Mucosa of descending colon (tissue), 3 donors: ENCODE measurements around the gene METTL8. TPM values are rescaled to one million over a fixed set of nuclear protein-coding genes. Genes with fewer than 3 reads are reported as not detected.
"Not testable (repeated sequence)": the region's sequence is repeated elsewhere in the genome, so short reads cannot be mapped to it uniquely, and the experiment has no call there.

Experiments used
- ATAC-seq: fragments of 200-7000 bp; cut with Tn5 transposase; one replicate; pipeline ENCODE4 v1.9.1; 2020; ENCODE audit warnings: mild to moderate bottlenecking, moderate library complexity
- DNase-seq, 3 donors: peaks; one replicate each; pipeline ENCODE4 v3.0.0-alpha.2; 2020
- H3K36me3 ChIP-seq: fragments of 200-600 bp; one replicate; pipeline ENCODE4 v1.8.0; 2021; ENCODE audit warnings: low read depth, mild to moderate bottlenecking
- H3K4me1 ChIP-seq: fragments of 200-600 bp; one replicate; pipeline ENCODE4 v1.8.0; 2021; ENCODE audit warnings: low read depth, mild to moderate bottlenecking
- H3K4me3 ChIP-seq: fragments of 200-600 bp; one replicate; pipeline ENCODE4 v1.8.0; 2021; ENCODE audit warnings: mild to moderate bottlenecking
- H3K9me3 ChIP-seq: fragments of 200-600 bp; one replicate; pipeline ENCODE4 v1.8.0; 2021; ENCODE audit warnings: mild to moderate bottlenecking
- intact Hi-C, 2 donors: fragments of 100-400 bp; cut with DNase I in 1 of 2; cut with micrococcal nuclease in 1 of 2; formaldehyde crosslinking; loops; one replicate each; pipeline versions ENCODE4 v1.11.0 to v1.11.1; 2022; cut with DNase I, micrococcal nuclease
- total RNA-seq, 3 donors: library from RNA; stranded (reverse); fragmentation: NEBNext Ultra II Directional in 2 of 3; extraction: Animal tissue kit (Norgen Biotek cat#: 25700) in 2 of 3; gene quantifications; one replicate each; pipeline versions ENCODE4 v1.2.1 to v1.2.4, GENCODE V29; 2021 to 2023
- TF ChIP-seq, protein P1 (sequence below): fragments of 200-600 bp; IDR thresholded peaks from one replicate; pipeline ENCODE4 v1.8.0; 2022; ENCODE audit warnings: antibody characterized with exemption, mild to moderate bottlenecking
- donor health status: DM: no; HTN: no; CAD: no; lungs with moderate emphysema.
- donor health status: DM: no; HTN: no; CAD: no.
- donor health status: DM: no; HTN: yes; CAD: no.

METTL8 gene
- total RNA-seq, 3 donors from 2014 or later = 15.9 to 44.9 (median 20.7) TPM

DNA sequence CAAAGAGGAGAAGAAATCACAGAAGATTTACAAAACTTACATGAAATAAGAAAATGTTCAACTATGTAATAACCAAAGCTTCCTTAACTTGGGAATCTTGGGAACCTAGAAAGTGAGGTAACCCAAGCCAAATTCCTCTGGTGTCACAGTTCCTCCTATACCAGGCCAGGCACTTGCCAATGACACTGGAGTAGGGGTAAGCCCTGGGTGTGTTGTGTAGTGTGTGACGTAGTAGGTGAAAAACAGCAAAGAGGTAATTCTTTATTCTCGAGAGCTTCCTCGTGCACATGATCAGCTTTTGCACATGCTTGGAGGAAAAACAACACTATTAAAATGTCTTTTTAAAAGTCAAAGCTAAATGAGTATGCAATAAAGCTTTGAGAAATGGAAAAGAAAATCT, 118.0 kb downstream of the METTL8 start:
- intact Hi-C loops = no loop called here
- ATAC-seq (no peak), DNase-seq (no peak)
- H3K4me1 ChIP-seq = no peaks in the 10 kb centered on the region
- TF ChIP-seq, protein P1, sequence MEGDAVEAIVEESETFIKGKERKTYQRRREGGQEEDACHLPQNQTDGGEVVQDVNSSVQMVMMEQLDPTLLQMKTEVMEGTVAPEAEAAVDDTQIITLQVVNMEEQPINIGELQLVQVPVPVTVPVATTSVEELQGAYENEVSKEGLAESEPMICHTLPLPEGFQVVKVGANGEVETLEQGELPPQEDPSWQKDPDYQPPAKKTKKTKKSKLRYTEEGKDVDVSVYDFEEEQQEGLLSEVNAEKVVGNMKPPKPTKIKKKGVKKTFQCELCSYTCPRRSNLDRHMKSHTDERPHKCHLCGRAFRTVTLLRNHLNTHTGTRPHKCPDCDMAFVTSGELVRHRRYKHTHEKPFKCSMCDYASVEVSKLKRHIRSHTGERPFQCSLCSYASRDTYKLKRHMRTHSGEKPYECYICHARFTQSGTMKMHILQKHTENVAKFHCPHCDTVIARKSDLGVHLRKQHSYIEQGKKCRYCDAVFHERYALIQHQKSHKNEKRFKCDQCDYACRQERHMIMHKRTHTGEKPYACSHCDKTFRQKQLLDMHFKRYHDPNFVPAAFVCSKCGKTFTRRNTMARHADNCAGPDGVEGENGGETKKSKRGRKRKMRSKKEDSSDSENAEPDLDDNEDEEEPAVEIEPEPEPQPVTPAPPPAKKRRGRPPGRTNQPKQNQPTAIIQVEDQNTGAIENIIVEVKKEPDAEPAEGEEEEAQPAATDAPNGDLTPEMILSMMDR = no peak
- no peaks in the 10 kb centered on the region for H3K36me3 ChIP-seq
- no peak overlapping the region for H3K4me3 ChIP-seq
- peaks cover 11% of the 10 kb centered on the region for H3K9me3 ChIP-seq

DNA sequence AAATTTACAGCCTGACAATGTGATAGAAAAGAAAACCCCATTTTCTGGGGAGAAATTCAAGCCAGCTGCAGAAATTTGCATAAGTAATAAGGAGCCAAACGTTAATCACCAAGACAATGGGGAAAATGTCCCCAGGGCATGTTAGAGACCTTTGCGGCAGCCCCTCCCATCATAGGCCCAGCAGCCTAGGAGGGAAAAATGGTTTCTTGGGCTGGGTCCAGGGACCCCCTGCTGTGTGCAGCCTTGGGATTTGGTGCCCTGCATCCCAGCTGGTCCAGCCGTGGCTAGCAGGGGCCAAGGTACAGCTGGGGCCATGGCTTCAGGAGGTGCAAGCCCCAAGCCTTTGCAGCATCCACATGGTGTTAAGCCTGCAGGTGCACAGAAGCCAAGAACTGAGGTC, 121.6 kb downstream of the METTL8 start:
- H3K4me1 ChIP-seq, DNase-seq, H3K4me3 ChIP-seq, H3K36me3 ChIP-seq, ATAC-seq, intact Hi-C loops: not testable (repeated sequence)
- peaks cover 11% of the 10 kb centered on the region for H3K9me3 ChIP-seq

DNA sequence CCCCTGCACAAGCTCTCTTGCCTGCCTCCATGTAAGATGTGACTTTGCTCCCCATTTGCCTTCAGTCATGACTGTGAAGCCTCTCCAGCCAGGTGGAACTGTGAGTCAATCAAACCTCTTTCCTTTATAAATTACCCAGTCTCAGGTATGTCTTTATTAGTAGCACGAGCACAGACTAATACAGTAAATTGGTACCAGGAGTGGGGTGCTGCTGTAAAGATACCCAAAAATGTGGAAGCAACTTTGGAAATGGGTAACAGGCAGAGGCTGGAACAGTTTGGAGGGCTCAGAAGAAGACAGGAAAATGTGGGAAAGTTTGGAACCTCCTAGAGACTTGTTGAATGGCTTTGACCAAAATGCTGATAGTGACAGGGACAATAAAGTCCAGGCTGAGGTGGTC, 122.2 kb downstream of the METTL8 start:
- DNase-seq, ATAC-seq, intact Hi-C loops, H3K4me3 ChIP-seq, H3K4me1 ChIP-seq, H3K36me3 ChIP-seq: not testable (repeated sequence)
- peaks cover 11% of the 10 kb centered on the region for H3K9me3 ChIP-seq

DNA sequence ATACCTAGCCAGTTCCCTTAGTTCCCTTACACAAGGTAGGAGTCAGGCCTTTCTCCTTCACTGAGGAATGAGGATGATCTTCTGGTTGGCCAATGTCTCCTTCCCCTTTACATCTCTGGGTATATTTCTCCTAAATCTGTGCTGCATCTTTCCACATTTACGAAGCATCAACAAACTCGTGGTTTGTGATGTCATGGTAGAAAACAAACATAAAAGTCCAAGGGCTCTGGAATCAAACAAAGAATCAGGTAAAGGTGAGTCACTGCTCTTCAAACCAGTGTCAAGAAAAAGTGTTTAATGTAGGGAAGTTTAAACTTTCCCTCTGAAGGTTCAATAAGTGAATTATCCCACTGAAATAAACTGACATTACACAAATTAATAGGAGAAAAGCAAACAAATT, 122.9 kb downstream of the METTL8 start:
- intact Hi-C loops = no loop called here
- H3K4me3 ChIP-seq = no peak overlapping the region
- H3K9me3 ChIP-seq = peaks cover 11% of the 10 kb centered on the region
- no peaks in the 10 kb centered on the region for H3K4me1 ChIP-seq
- DNase-seq = no peak
- no peak for ATAC-seq
- no peaks in the 10 kb centered on the region for H3K36me3 ChIP-seq
- TF ChIP-seq, protein P1 = no peak

DNA sequence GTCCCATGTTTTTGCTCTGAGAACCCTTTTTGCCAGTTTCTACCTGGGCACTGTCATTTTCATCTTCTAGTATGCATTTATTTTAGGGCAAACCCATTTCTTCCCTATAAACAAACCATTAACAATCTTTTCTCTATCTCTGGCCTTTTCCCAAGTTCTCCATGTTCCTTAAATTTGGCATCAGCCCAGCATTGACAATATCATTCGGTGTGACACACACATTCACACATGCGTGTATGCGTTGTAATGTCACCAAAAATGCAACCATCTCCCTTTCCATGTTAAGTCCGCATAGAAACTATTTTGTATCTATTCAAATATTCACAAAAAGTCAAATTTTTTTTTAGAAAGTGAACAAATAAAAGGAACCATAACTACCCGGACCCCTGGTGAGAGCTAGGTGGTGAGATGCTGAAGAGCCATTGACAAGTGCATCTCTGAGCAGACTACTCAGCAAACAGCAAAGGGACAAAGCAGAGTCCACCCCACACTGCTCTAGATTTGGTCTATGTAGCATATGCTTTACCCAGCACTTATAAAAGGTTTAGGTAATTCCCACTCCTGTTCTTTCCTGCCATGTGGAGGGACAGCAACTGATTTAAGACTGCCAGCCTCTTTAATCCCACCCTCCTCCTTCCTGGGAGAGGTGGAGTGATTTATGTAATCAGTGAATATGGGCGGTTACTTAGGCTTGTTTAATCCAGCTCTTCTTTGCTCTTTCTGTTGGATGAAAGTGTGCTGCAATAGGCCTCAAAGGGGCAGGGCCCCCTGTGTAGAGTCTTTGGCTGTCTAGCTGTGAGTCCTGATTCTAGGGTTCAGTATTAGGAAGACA, 124.1 kb downstream of the METTL8 start:
- intact Hi-C loops = no loop called here
- H3K36me3 ChIP-seq = no peaks in the 10 kb centered on the region
- TF ChIP-seq, protein P1 = no peak
- peaks cover 11% of the 10 kb centered on the region for H3K9me3 ChIP-seq
- H3K4me1 ChIP-seq = no peaks in the 10 kb centered on the region
- DNase-seq = no peak
- H3K4me3 ChIP-seq = no peak overlapping the region
- ATAC-seq = no peak

DNA sequence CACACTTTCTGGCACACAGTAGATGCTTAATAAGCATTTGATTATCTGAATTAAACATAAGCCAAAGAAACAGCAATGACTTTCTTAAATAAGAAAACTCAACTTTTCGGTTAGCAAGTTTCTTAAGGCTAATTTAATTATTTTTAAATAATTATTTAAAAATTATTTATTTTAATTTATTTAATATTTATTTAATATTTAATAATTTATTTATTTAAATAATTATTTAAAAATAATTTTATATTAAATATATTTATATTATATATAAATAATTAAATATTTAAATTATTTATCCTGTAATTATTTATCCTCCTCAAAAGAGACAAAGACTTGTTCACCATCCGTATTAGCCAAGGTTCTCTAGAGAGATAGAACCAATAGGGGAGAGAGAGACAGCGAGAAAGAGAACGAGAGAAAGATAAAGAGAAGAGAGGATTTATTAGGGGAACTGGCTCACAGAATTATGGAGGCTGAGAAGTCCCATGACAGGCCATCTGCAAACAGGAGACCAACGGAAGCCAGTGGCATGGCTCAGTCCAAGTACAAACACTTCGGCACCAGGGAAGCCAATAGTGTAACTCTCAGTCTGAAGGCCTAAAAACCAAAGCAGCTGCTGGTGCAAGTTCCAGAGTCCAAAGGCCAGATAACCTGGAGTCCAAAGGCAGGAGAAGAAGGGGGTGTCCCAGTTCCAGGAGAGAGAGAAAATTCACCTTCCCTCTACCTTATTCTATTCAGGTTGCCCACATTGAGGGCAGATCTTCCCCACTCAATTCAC, 125.3 kb downstream of the METTL8 start:
- no peak for ATAC-seq
- H3K36me3 ChIP-seq = no peaks in the 10 kb centered on the region
- no peaks in the 10 kb centered on the region for H3K4me1 ChIP-seq
- peaks cover 11% of the 10 kb centered on the region for H3K9me3 ChIP-seq
- no peak for DNase-seq
- intact Hi-C loops = no loop called here
- H3K4me3 ChIP-seq = no peak overlapping the region
- TF ChIP-seq, protein P1 = no peak
